ENCODE results near the gene P2RY12. TPM values are rescaled to one million over a fixed set of nuclear protein-coding genes. Genes with fewer than 3 reads are reported as not detected.

The P2RY12 gene
- total and polyA plus RNA-seq, 2 of the 8 experiments (the other 6 are each of a cell fraction or from before 2014, with no cell fraction given) = not detected

DNA sequence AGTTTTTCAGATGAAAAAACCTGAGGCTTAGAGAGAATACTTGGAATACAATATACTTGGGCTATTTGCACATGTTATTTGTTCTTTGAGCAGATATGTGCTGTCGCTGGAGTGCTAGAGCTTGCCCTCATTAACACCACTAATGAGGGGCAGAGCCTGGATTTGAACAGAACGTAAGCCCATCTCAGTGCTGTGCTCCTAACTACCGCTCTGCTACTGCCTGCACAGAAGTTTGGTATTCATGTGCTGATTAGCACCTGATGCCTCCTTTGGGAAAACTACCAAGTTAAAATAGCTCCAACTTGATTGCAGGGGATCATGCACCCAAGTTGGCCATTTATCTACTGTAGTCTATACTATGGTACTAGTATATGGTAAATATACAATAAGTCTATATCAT lies 71.6 kb downstream of the P2RY12 start:
- Histone ChIP-seq H4K20me1 (replicated peaks in 1 of 2; ENCODE audit: control insufficient read depth in 1 of 2, insufficient read depth in 2 of 2, low read length in 2 of 2) (no peaks in the 10 kb centered on the region), H2AFZ (ENCODE audit: low read length) (no peak overlapping the region), H3K36me3 (ENCODE audit: control insufficient read depth in 2 of 4, insufficient read depth in 4 of 4, low read length in 3 of 4) (no peaks in the 10 kb centered on the region), H3K79me1 (ENCODE audit: low read depth, low read length) (no peaks in the 10 kb centered on the region), H4K91ac (replicated peaks; ENCODE audit: insufficient read length, low read length) (no peak overlapping the region), H2BK5ac (ENCODE audit: low read depth, low read length) (no peak overlapping the region), H2BK12ac (ENCODE audit: low read depth, low read length) (no peak overlapping the region), H3K27ac (ENCODE audit: low read depth, low read length) (no peak overlapping the region), H4K5ac (ENCODE audit: insufficient read length, low read depth, low read length) (no peak overlapping the region), H2BK20ac (ENCODE audit: low read length) (peak overlapping the region; percentile 36; the same call in 1 of the 2 replicates), H3K4ac (replicated peaks; ENCODE audit: insufficient read length, low read depth, low read length) (no peak overlapping the region), H3K4me3 (ENCODE audit: extremely low read depth in 1 of 4, insufficient read depth in 2 of 4, low read depth in 3 of 4, low read length in 4 of 4) (no peak overlapping the region), H3K9me3 (ENCODE audit: insufficient read depth in 2 of 2, low read depth in 1 of 2, low read length in 1 of 2) (no peaks in the 10 kb centered on the region), H3K4me1 (replicated peaks in 1 of 4; ENCODE audit: control insufficient read depth in 3 of 4, insufficient read depth in 4 of 4, low read length in 3 of 4) (peaks cover 2 to 14% (median 6%) of the 10 kb centered on the region in 4 experiments; a peak in 4 of 7 replicates), H2BK120ac (replicated peaks; ENCODE audit: low read depth, low read length) (no peak overlapping the region), H3K14ac (ENCODE audit: insufficient read length) (no peak overlapping the region), H3K18ac (ENCODE audit: extremely low read depth, low read length) (no peak overlapping the region), H3K23me2 (ENCODE audit: low read depth, low read length) (no peaks in the 10 kb centered on the region), H3K23ac (ENCODE audit: insufficient read length) (no peak overlapping the region), H2BK15ac (ENCODE audit: low read length) (no peak overlapping the region), H2AK5ac (ENCODE audit: low read depth, low read length) (no peak overlapping the region), H3K9ac (replicated peaks in 1 of 4; ENCODE audit: extremely low read depth in 1 of 4, low read depth in 3 of 4, low read length in 3 of 4) (no peak overlapping the region), H3K4me2 (ENCODE audit: insufficient read depth in 1 of 2, low read depth in 2 of 2, low read length in 2 of 2) (no peak overlapping the region), H3K27me3 (replicated peaks in 1 of 4; ENCODE audit: control insufficient read depth in 3 of 4, extremely low read depth in 1 of 4, insufficient read depth in 3 of 4, low read length in 3 of 4) (no peaks in the 10 kb centered on the region), H3K79me2 (ENCODE audit: control insufficient read depth in 1 of 2, insufficient read depth in 2 of 2, low read length in 2 of 2) (no peaks in the 10 kb centered on the region), H3K56ac (replicated peaks; ENCODE audit: insufficient read length, low read depth, low read length) (no peak overlapping the region), H4K8ac (ENCODE audit: extremely low read depth, insufficient read depth, low read length) (no peak overlapping the region)
- ChIA-PET POLR2A (ENCODE audit: partially characterized antibody) (interaction anchor here (1.7 kb wide), 1 partner anchor 9 kb away, joined by 3 read pairs; no protein-coding TSS in a partner anchor), CTCF (ENCODE audit: partially characterized antibody) (interaction anchor here (1.2 to 1.6 kb wide), 6 partner anchors 9 to 115 kb away, joined by 3 to 5 read pairs (median 3); no protein-coding TSS in a partner anchor)
- no peak for DNase-seq (ENCODE audit: low read depth in 1 of 2, low spot score in 2 of 2)
- 53% methylated on average over 3 of the region's 3 CpGs; no CpG with 5 or more reads in 1 of the 2 experiments for WGBS, 2 experiments (ENCODE audit: extremely low coverage in 1 of 2, insufficient coverage in 1 of 2, insufficient read length in 1 of 2, insufficient replicate concordance in 2 of 2, low coverage in 1 of 2, low lambda C conversion rate in 2 of 2, missing lambda C conversion rate in 1 of 2)
- FAIRE-seq = no peak

All from H1 (cell line).